K562 (cell line): ENCODE results near the gene ATP5ME. TPM values are rescaled to one million over a fixed set of nuclear protein-coding genes. Genes with fewer than 3 reads are reported as not detected.
"Not testable (repeated sequence)": the region's sequence is repeated elsewhere in the genome, so short reads cannot be mapped to it uniquely, and the experiment has no call there.

Experiments
- ATAC-seq: fragments of 200-7000 bp; cut with Tn5 transposase; 3 replicates; pipeline ENCODE4 v1.9.1; 2020; ENCODE audit warnings: moderate library complexity
- BruUV-seq: library from RNA; stranded (reverse); fragments of 400-500 nt; replicated peaks from 2 replicates; lab custom pipeline; 2021; lab: Mats Ljungman, UMichigan
- CTCF ChIA-PET: fragments of 300-600 bp; formaldehyde crosslinking; extraction: SDS; loops from one replicate; lab custom pipeline; 2021; ENCODE audit warnings: low intra/inter-chr PET ratio; lab: Yijun Ruan, JAX
- POLR2A ChIA-PET: fragments of 300-600, 350-650 bp; sonication (Branson Sonifier 250); formaldehyde crosslinking; extraction: SDS; loops from one replicate; lab custom pipeline; 2021; ENCODE audit warnings: antibody characterized with exemption, inconsistent platforms; lab: Yijun Ruan, JAX
- DNase-seq, 4 experiments: peaks; one replicate each; pipeline versions ENCODE4 v3.0.0 to v3.0.0-alpha.2; 2011 to 2018; ENCODE audit warnings: low spot score in 3 of 4, mixed read lengths in 3 of 4; ENCODE audit errors: extremely low read depth in 1 of 4
- FAIRE-seq: peaks from 2 replicates; lab custom pipeline; 2011; peaks lifted over from hg19 to GRCh38; lab: Jason Lieb, UNC
- H2AFZ ChIP-seq: 2 replicates; pipeline ENCODE4 v1.6.0; 2011; ENCODE audit warnings: low read depth, low read length, control low read depth, inconsistent platforms
- H3K27ac ChIP-seq: fragments of 200-600 bp; 3 replicates; pipeline ENCODE4 v1.8.0; 2011; ENCODE audit warnings: low read depth, mild to moderate bottlenecking, control low read depth, inconsistent platforms, low read length, moderate library complexity, mixed read lengths; ENCODE audit errors: extremely low read depth
- H3K27me3 ChIP-seq, 2 experiments: fragments of 300-600 bp in 1 of 2; 2 replicates in 1 of 2; 3 replicates in 1 of 2; pipeline versions ENCODE4 v1.6.0 to v1.8.0; 2011; ENCODE audit warnings: inconsistent platforms in 2 of 2, low read length in 2 of 2, mild to moderate bottlenecking in 1 of 2, mixed read lengths in 1 of 2, moderate library complexity in 1 of 2; ENCODE audit not compliant: control insufficient read depth in 2 of 2, insufficient read depth in 2 of 2
- H3K36me3 ChIP-seq: fragments of 300-600 bp; 3 replicates; pipeline ENCODE4 v1.8.0; 2011; ENCODE audit warnings: mild to moderate bottlenecking, low read length, inconsistent platforms; ENCODE audit not compliant: control insufficient read depth, insufficient read depth
- H3K4me1 ChIP-seq, 2 experiments: fragments of 200-600 bp in 1 of 2; replicated peaks in 1 of 2; 2 replicates in 1 of 2; 3 replicates in 1 of 2; pipeline versions ENCODE4 v1.5.1 to v1.8.0; 2011; ENCODE audit warnings: inconsistent platforms in 2 of 2, low read length in 2 of 2, mild to moderate bottlenecking in 1 of 2, mixed read lengths in 1 of 2, moderate library complexity in 1 of 2; ENCODE audit not compliant: control insufficient read depth in 2 of 2, insufficient read depth in 2 of 2
- H3K4me2 ChIP-seq: 2 replicates; pipeline ENCODE4 v1.6.1; 2011; ENCODE audit warnings: low read length, control low read depth, inconsistent platforms, mixed read lengths; ENCODE audit not compliant: insufficient read depth
- H3K4me3 ChIP-seq: fragments of 200-600 bp; sonication (generic), shearing (Covaris generic); 2 replicates; pipeline ENCODE4 v1.5.1; 2016; ENCODE audit warnings: control low read depth, inconsistent platforms
- H3K79me2 ChIP-seq: fragments of 200-600 bp; 3 replicates; pipeline ENCODE4 v1.8.0; 2011; ENCODE audit warnings: low read length, inconsistent platforms; ENCODE audit not compliant: control insufficient read depth, insufficient read depth
- H3K9ac ChIP-seq, 2 experiments: 2 replicates each; pipeline versions ENCODE4 v1.6.0 to v1.6.1; 2011; ENCODE audit warnings: low read depth in 2 of 2, low read length in 2 of 2, control low read depth in 1 of 2, inconsistent platforms in 1 of 2, mild to moderate bottlenecking in 1 of 2, mixed read lengths in 1 of 2; ENCODE audit not compliant: insufficient read depth in 1 of 2
- H3K9me1 ChIP-seq: one replicate; pipeline ENCODE4 v1.6.0; 2011; ENCODE audit warnings: inconsistent platforms, mild to moderate bottlenecking, low read length, moderate library complexity; ENCODE audit not compliant: control insufficient read depth, insufficient read depth
- H3K9me3 ChIP-seq: replicated peaks from 2 replicates; pipeline ENCODE4 v1.5.1; 2011; ENCODE audit warnings: low read depth, low read length, inconsistent platforms; ENCODE audit not compliant: control insufficient read depth, insufficient read depth
- H4K20me1 ChIP-seq: replicated peaks from 2 replicates; pipeline ENCODE4 v1.6.1; 2011; ENCODE audit warnings: low read length, inconsistent platforms, mixed read lengths; ENCODE audit not compliant: control insufficient read depth, insufficient read depth
- HIVEP1 ChIP-seq: fragments of 250-450 bp; sonication (Bioruptor Pico); IDR thresholded peaks from 2 replicates; pipeline ENCODE4 v1.4.0; 2020; ENCODE audit warnings: mild to moderate bottlenecking
- KDM2B ChIP-seq: fragments of 250-450 bp; sonication (Bioruptor Pico); IDR thresholded peaks from 2 replicates; pipeline ENCODE4 v1.8.0; 2021; ENCODE audit warnings: mild to moderate bottlenecking, moderate library complexity
- PBX2 ChIP-seq, 2 experiments: IDR thresholded peaks in 1 of 2; conservative IDR thresholded peaks in 1 of 2; 2 replicates each; pipeline ENCODE4 v1.6.1; 2016; ENCODE audit warnings: low read depth in 2 of 2, mild to moderate bottlenecking in 1 of 2, missing compliant biosample characterization in 1 of 2, missing genetic modification characterization in 1 of 2, moderate library complexity in 1 of 2
- RERE ChIP-seq: sonication (generic); formaldehyde crosslinking; IDR thresholded peaks from 2 replicates; pipeline ENCODE4 v1.8.0; 2023; ENCODE audit warnings: missing genetic modification reagents, mild to moderate bottlenecking, borderline replicate concordance
- ZNF121 ChIP-seq: sonication (generic); formaldehyde crosslinking; conservative IDR thresholded peaks from 2 replicates; pipeline ENCODE4 v1.8.0; 2022; ENCODE audit warnings: missing genetic modification reagents
- WGBS: fragments of 100-300 bp; shearing (Covaris generic); methylation state at CpG from one replicate; pipeline ENCODE4 v1.1.6; 2016; ENCODE audit warnings: low coverage, mixed read lengths; ENCODE audit not compliant: insufficient coverage; ENCODE audit errors: missing lambda C conversion rate; 5-methylcytosine and 5-hydroxymethylcytosine counted together
- in situ Hi-C: fragments of 300-500 bp; cut with MboI; formaldehyde crosslinking; loops from 4 replicates; pipeline ENCODE4 v1.15.0; 2018; ENCODE audit warnings: inconsistent platforms, mixed read lengths
- intact Hi-C: fragments of 100-400 bp; cut with micrococcal nuclease; formaldehyde crosslinking; loops from 2 replicates; pipeline ENCODE4 v1.14.2; 2022
- polyA plus RNA-seq, 8 experiments: library from polyadenylated mRNA; depleted of rRNA in 4 of 8; stranded (reverse) in 5 of 8; unstranded in 3 of 8; fragments of >200 nt; fragmentation: Nextera tagmentation in 2 of 8; fragmentation: Illumina TruSeq in 1 of 8; extraction: Ambion mirVana in 2 of 8; extraction: Trizol in 1 of 8; gene quantifications; 2 replicates each; pipeline versions ENCODE4 v1.2.1 to v1.2.3, GENCODE V29; 2011 to 2014; ENCODE audit warnings: inconsistent platforms in 1 of 8, missing spikeins in 1 of 8
- total RNA-seq, 7 experiments: library from RNA; depleted of rRNA in 6 of 7; stranded (reverse); fragments of >200 nt in 6 of 7; fragmentation: Illumina TruSeq in 2 of 7; extraction: Trizol in 2 of 7; gene quantifications; 2 replicates each; pipeline versions ENCODE4 v1.2.1 to v1.2.3, GENCODE V29; 2011 to 2021; ENCODE audit warnings: low replicate concordance in 1 of 7

Gene ATP5ME
- total and polyA plus RNA-seq, 9 of the 15 experiments (the other 6 are each of a cell fraction or from before 2014, with no cell fraction given), result 509 to 2,480 (median 887) TPM

GRCh38 chr4:646460-646859 lies 27.6 kb downstream of the ATP5ME start (continued):
- TF ChIP-seq RERE (no peak), ZNF121 (CRISPR knock-in tag) (no peak), KDM2B (CRISPR knock-in tag) (no peak), PBX2 (CRISPR knock-in tag; IDR thresholded peaks at IDR 0.05; ENCODE audit: low read depth) (no peak), PBX2 (tag; conservative IDR thresholded peaks at IDR 0.05; ENCODE audit: low read depth) (no peak), HIVEP1 (CRISPR knock-in tag) (no peak)

GRCh38 chr4:642366-642765 lies 31.7 kb downstream of the ATP5ME start:
- H4K20me1 ChIP-seq, FAIRE-seq, H3K4me3 ChIP-seq, POLR2A ChIA-PET, in situ Hi-C loops, CTCF ChIA-PET, ATAC-seq, DNase-seq, H3K4me2 ChIP-seq, H3K79me2 ChIP-seq, H2AFZ ChIP-seq, H3K9me1 ChIP-seq, H3K27ac ChIP-seq, H3K9ac ChIP-seq, H3K36me3 ChIP-seq, intact Hi-C loops, H3K9me3 ChIP-seq, BruUV-seq: not testable (repeated sequence)
- WGBS, result 6% methylated on average over 6 of the region's 6 CpGs
- Histone ChIP-seq H3K27me3 (peaks cover 16 to 38% of the 10 kb centered on the region in 2 experiments; a peak in 3 of 5 replicates), H3K4me1 (peaks cover 0 to 12% of the 10 kb centered on the region in 2 experiments; a peak in 2 of 5 replicates)
